ENCODE results near the gene YPEL4.
"Not testable (repeated sequence)": the region's sequence is repeated elsewhere in the genome, so short reads cannot be mapped to it uniquely, and the experiment has no call there.

YPEL4 gene

DNA sequence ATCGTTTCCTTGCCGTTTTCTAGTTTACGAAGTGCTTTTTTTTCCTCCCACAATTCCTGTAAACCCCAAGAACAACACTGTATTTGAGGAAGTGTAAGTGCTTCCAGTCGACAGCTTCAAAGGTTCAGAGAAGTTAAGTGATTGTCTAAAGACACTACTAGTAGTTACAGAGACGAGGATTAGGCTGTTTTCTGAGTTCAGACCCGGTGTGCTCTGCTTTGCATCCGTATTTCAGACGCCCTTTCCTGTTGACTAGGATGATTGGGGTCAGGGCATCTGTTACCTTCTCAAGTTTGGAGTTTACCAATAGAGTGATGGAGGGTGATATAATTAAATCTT lies 8.3 kb upstream of the YPEL4 start:
- Mint-ChIP-seq H3K4me3 (peak overlapping the region; percentile 99), H3K36me3 (peaks cover 2% of the 10 kb centered on the region), H3K27ac (peak overlapping the region; percentile 99), H3K4me1 (ENCODE audit: low read depth) (peaks cover 39% of the 10 kb centered on the region), H3K9me3 (ENCODE audit: low read depth) (no peaks in the 10 kb centered on the region), H3K27me3 (no peaks in the 10 kb centered on the region)

DNA sequence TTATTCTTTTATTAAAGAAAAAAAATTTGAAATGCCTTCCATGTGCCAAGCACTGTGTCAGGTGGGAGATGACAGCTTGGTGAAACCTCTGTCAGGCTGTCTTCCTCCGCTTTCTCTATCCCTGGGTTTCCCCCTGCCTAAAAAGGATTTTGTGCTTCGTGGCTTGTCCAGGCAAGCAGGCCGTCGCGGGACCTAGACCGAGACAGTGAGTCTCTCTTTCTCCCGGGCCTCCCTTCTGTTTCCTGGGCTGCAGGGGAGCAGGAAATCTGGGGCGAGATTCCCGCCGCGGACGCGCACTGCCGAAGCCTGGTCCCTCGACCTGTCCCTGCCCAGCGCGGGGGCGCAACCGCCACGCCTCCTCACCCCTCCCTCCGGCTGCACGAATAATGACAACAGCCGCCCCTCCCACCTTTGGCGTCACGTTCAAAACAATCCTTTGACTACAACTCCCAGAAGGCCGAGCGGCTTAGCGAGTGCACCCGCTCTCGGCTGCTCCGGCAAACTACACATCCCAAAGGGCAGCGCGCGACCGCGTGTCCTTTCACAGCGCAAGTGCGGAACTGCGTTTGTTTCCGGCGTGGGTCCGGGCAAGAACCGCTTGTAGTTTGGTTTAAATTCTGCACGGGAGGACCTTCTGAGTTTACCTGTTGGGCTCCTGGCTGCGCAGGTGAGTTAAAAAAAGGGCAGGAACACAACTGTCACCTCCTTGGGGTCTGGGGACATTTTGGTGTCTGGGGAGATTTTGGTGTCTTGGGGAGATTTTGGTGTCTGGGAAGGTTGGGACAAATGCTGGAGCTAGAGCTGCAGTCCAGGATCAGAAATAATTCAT lies 7.7 kb upstream of the YPEL4 start, which contains the start of gene CLP1:
CLP1 (plus strand) TSS at position 569 of the 829 bp plus-strand sequence. CDS start 1,715 bp downstream, outside the sequence.
- Mint-ChIP-seq H3K27ac (peak within 1 kb of the TSS; percentile 99), H3K27me3 (no peaks in the 10 kb centered on the region), H3K4me1 (ENCODE audit: low read depth) (peaks cover 38% of the 10 kb centered on the region), H3K36me3 (peaks cover 1% of the 10 kb centered on the region), H3K4me3 (peak within 1 kb of the TSS; percentile 99), H3K9me3 (ENCODE audit: low read depth) (no peaks in the 10 kb centered on the region)

DNA sequence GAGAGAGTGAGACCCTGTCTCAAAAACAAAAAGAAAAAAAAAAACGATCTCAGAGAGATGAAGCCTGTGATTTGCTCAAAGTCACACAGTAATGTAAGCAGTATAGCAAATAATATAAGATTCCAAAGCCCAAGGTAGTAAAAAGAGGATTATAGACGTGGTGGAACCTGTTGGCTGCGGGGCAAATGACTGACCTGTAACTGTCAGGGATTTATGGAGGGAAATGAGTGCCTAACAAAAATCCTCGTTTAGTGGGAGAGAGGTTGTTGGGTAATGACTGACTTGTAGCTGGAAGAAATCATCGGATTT lies 7.1 kb upstream of the YPEL4 start:
- Mint-ChIP-seq H3K4me3 (peak overlapping the region; percentile 99), H3K27me3 (no peaks in the 10 kb centered on the region), H3K36me3 (no peaks in the 10 kb centered on the region), H3K27ac (peak overlapping the region; percentile 99), H3K9me3 (ENCODE audit: low read depth) (no peaks in the 10 kb centered on the region), H3K4me1 (ENCODE audit: low read depth) (peaks cover 37% of the 10 kb centered on the region)

DNA sequence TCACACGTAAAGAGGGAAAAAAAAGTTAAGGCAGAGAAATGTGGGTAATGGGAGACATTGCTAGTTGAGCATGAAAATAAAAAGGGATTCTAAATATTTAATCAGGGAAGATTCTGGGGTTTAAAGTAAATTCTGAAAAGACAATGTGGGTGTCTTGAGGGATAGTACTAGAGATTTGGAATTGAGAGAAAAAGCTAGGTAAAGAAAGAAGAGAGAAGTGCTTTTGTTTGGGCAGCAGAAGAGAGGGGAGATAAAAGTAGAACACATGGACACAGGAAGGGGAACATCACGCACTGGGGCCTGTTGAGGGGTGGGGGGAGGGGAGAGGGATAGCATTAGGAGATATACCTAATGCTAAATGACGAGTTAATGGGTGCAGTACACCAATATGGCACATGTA lies 3.5 kb upstream of the YPEL4 start:
- Mint-ChIP-seq H3K9me3 (ENCODE audit: low read depth) (no peaks in the 10 kb centered on the region), H3K4me1 (ENCODE audit: low read depth) (peaks cover 45% of the 10 kb centered on the region), H3K27me3 (peaks cover 2% of the 10 kb centered on the region), H3K36me3 (no peaks in the 10 kb centered on the region), H3K27ac (peak overlapping the region; percentile 29), H3K4me3 (no peak overlapping the region)

DNA sequence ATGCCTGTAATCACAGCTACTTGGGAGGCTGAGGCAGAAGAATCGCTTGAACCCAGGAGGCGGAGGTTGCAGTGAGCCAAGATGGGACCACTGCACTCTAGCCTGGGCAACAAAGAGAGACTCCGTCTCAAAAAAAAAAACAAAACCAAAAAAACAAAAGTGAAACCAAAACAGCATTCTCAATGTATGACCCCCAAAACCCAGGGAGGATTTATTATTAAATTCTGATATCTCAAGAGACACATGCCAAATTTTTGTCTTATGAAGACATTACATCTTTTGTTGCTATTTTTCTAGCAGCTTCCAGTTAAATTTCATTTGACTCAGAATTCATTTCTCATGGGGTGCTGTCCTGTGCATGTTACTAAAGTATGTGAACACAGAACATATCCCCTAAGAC lies 3.0 kb upstream of the YPEL4 start:
- H3K9me3 Mint-ChIP-seq (ENCODE audit: low read depth): no peaks in the 10 kb centered on the region
- H3K27me3 Mint-ChIP-seq: peaks cover 6% of the 10 kb centered on the region
- no peaks in the 10 kb centered on the region for H3K36me3 Mint-ChIP-seq
- H3K27ac Mint-ChIP-seq: peak overlapping the region; percentile 29
- peak overlapping the region; percentile 13 for H3K4me3 Mint-ChIP-seq
- H3K4me1 Mint-ChIP-seq (ENCODE audit: low read depth): peaks cover 47% of the 10 kb centered on the region

DNA sequence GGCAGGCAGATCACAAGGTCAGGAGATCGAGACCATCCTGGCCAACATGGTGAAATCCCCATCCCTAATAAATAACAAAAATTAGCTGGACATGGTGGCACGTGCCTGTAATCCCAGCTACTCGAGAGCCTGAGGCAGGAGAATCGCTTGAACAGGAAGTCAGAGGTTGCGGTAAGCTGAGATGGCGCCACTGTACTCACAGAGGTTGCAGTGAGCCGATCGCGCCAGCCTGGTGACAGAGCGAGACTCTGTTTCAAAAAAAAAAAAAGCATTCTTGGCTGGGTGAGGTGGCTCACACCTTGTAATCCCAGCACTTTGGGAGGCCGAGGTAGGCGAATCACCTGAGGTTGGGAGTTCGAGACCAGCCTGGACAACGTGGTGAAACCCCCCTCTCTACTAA lies 2.5 kb upstream of the YPEL4 start:
- Mint-ChIP-seq H3K4me1 (ENCODE audit: low read depth) (peaks cover 47% of the 10 kb centered on the region), H3K4me3 (peak overlapping the region; percentile 13)
- not testable (repeated sequence) for H3K27me3 Mint-ChIP-seq; H3K9me3 Mint-ChIP-seq (ENCODE audit: low read depth); H3K27ac Mint-ChIP-seq; H3K36me3 Mint-ChIP-seq

DNA sequence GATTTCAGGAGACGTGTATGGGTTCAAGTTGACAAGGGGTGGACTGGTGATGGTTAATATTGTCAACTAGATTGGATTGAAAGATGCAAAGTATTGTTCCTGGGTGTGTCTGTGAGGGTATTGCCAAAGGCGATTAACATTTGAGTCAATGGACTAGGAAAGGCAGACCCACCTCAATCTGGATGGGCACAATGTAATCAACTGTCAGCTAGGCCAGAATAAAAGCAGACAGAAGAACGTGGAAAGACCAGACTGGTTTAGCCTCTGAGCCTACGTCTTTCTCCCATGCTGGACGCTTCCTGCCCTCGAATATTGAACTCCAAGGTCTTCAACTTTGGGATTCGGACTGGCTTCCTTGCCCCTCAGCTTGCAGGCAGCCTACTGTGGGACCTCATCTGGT lies 1.7 kb upstream of the YPEL4 start:
- Mint-ChIP-seq H3K27me3 (peaks cover 14% of the 10 kb centered on the region), H3K27ac (no peak overlapping the region), H3K9me3 (ENCODE audit: low read depth) (no peaks in the 10 kb centered on the region), H3K4me3 (no peak overlapping the region), H3K4me1 (ENCODE audit: low read depth) (peaks cover 49% of the 10 kb centered on the region), H3K36me3 (no peaks in the 10 kb centered on the region)

DNA sequence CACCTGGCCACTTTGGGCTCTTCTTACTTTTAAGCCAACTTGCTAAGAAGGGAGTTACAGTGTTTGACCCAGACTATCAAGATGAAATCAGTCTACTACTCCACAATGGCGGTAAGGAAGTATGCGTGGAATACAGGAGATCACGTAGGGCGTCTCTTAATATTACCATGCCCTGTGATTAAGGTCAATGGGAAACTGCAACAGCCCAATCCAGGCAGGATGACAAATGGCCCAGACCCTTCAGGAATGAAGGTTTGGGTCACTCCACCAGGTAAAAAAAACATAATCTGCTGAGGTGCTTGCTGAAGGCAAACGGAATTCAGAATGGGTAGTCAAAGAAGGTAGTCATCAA lies 1.0 kb upstream of the YPEL4 start:
- H3K27ac Mint-ChIP-seq: no peak overlapping the region
- H3K4me3 Mint-ChIP-seq: peak overlapping the region; percentile 31
- H3K4me1 Mint-ChIP-seq (ENCODE audit: low read depth): peaks cover 49% of the 10 kb centered on the region
- H3K27me3 Mint-ChIP-seq: peaks cover 19% of the 10 kb centered on the region
- H3K9me3 Mint-ChIP-seq (ENCODE audit: low read depth): no peaks in the 10 kb centered on the region
- H3K36me3 Mint-ChIP-seq: no peaks in the 10 kb centered on the region

DNA sequence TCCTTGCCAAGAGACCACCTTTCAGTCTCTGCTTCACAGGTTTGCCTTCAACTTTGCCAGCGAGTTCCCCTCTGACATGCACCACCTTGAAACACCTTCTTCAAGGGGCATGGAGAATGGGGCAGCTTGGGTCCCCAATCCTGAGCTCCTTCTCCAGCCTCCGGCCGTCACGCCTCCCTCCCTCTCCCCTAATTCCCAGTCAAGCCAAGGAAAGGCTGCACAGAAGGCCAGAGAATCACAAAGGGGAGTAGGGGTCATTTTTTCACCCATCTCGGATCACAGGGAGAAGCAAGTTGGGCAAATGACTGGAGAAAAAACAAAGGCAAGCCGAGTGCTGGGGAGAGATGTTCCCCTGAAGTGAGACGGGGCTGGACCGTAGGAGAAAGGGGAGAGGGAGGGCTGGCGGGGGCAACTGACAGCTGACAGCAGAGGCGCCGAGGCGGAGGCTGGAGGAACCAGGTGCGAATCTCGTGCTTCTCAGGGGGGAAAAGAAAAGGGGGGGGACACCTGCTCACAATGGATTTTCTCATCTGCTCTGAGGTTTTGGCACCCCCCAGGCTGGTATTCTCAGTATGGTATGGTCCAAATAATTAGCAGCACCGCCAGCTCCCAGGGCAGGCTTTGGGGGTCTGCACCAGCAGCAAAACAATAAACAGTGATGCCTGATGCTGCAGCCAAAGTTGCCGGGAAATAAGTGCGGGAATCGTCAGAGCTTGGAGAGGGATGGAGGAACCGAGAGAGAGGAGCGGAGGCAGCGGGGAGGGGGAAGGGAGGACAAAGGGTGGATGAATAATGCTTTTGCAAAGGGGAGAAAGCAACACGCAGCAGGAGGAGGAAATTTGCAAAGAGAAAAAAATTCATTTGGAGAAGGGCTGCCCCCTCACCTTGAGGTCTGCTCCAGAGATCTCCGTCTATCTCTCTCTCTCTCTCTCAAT lies 644 bp downstream of the YPEL4 start:
- H3K36me3 Mint-ChIP-seq: no peaks in the 10 kb centered on the region
- H3K4me1 Mint-ChIP-seq (ENCODE audit: low read depth): peaks cover 49% of the 10 kb centered on the region
- H3K9me3 Mint-ChIP-seq (ENCODE audit: low read depth): no peaks in the 10 kb centered on the region
- H3K27me3 Mint-ChIP-seq: peaks cover 21% of the 10 kb centered on the region
- H3K4me3 Mint-ChIP-seq: peak overlapping the region; percentile 90
- peak overlapping the region; percentile 72 for H3K27ac Mint-ChIP-seq

DNA sequence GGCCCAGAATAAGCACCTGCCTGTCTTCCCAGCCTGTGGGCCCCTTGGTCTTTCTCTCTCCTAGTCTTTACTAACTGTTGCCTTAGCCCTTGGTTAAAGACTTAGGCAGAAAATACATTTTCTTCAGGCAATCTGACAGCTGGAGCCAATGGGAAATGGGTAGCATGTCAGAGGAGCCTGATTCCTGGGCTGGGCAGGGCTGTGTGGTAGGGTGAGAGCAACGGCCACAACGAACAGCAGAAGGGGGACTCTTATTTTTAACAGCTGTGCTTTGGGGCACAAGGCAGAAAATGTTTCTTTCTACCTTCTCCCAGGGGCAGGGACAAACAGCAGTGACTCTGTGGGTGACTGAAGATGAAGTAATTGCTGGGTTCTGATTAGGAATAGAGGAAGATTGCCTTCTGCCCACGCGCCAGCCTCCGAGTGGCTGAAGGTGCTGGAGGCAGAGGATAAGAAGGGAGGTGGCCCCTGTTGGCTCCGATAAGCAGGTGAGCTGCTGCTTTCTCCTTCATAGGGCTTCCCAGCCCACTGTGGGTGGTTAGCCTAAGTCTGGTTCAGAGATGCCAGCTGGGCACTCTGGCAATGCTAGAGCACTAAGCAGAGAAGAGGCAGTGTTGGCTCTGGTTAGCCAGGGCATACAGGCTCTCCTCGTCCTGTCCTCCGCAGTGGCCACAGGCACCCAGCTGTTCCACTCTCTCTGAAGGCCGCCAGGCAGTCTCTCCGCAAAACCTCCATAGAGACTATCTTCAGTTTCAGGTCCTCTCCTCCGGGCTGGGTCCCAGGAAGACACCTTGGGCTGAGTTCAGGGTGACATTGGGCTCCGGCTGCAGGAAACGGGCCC lies 1.5 kb downstream of the YPEL4 start:
- H3K27me3 Mint-ChIP-seq: peaks cover 21% of the 10 kb centered on the region
- no peak overlapping the region for H3K27ac Mint-ChIP-seq
- H3K9me3 Mint-ChIP-seq (ENCODE audit: low read depth): no peaks in the 10 kb centered on the region
- peaks cover 49% of the 10 kb centered on the region for H3K4me1 Mint-ChIP-seq (ENCODE audit: low read depth)
- no peaks in the 10 kb centered on the region for H3K36me3 Mint-ChIP-seq
- H3K4me3 Mint-ChIP-seq: peak overlapping the region; percentile 90

DNA sequence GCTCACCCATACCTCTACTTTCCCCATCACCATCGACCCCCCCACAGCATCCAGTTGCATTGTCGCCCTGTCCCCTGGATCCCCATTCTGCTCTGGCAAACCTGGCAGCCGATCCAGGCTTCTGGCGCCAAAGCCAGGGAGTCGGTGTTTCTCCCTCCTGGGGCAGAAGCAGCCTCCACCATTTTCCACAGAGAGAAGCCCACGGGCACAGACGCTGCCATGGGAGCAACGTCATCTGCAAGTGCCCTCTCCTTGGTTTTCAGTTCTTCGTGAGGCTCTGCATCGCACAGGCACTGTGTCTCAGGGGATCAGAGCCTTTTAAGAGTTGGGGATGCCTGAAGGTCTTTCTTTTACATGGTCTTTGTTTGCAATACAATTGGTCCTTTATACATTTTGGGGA lies 2.3 kb downstream of the YPEL4 start:
- peaks cover 21% of the 10 kb centered on the region for H3K27me3 Mint-ChIP-seq
- H3K27ac Mint-ChIP-seq: no peak overlapping the region
- no peaks in the 10 kb centered on the region for H3K36me3 Mint-ChIP-seq
- peaks cover 43% of the 10 kb centered on the region for H3K4me1 Mint-ChIP-seq (ENCODE audit: low read depth)
- H3K9me3 Mint-ChIP-seq (ENCODE audit: low read depth): no peaks in the 10 kb centered on the region
- no peak overlapping the region for H3K4me3 Mint-ChIP-seq

DNA sequence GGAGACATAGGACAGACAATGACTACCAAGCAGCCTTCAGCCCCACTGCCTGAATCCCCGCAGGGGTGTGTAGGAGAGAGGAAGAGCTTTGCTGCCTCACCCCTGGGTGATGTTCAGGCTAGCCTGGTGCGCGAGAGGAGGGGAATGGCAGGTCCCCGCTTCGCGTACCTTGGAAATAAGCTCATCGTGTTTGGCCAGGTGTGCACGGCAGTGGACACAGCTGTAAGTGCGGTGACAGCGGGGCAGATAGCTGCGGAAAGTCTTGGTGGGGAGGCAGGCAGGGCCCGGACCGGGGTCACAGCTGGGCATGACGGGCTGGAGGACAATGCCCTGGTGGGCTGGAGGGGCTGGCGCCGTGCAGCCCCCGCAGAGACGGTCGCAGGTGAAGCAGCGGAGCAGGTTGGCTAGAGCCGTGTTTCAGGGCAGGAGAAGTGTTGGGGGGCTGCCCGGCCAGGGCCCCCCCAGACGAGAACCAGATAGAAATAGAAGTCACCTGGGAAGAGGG lies 2.9 kb downstream of the YPEL4 start:
- Mint-ChIP-seq H3K27me3 (peaks cover 21% of the 10 kb centered on the region), H3K9me3 (ENCODE audit: low read depth) (no peaks in the 10 kb centered on the region), H3K4me1 (ENCODE audit: low read depth) (peaks cover 43% of the 10 kb centered on the region), H3K36me3 (no peaks in the 10 kb centered on the region), H3K27ac (no peak overlapping the region), H3K4me3 (peak overlapping the region; percentile 35)

DNA sequence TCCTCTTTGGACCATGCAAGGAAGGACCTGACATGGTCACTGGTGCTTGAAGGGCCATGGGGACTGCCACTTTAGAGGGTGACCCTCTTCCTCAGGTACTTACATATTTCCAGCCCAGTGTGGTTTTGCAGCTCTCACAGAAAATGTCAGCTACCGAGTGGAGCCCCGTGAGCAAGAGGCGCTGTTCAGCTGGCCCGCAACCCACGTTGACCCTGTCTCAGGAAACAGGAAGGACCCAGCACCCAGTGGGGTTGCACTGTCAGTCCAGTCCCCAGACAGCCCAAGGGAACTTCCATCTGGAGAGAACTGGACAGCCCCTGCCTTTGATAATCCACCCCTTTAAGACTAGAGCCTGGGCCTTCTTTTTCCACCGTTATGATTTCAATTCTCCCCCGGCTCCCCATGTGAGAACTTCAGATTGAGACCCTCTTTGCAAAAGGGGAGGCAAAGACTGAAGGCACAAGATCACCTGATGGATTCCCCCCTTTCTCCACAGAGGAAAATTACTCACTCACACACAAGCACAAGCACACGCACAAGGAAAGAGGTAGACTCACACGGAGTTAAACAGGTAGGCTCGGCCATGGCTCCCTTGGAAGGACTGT lies 3.4 kb downstream of the YPEL4 start:
- peaks cover 43% of the 10 kb centered on the region for H3K4me1 Mint-ChIP-seq (ENCODE audit: low read depth)
- H3K27me3 Mint-ChIP-seq: peaks cover 21% of the 10 kb centered on the region
- H3K4me3 Mint-ChIP-seq: peak overlapping the region; percentile 35
- H3K9me3 Mint-ChIP-seq (ENCODE audit: low read depth): no peaks in the 10 kb centered on the region
- no peaks in the 10 kb centered on the region for H3K36me3 Mint-ChIP-seq
- no peak overlapping the region for H3K27ac Mint-ChIP-seq

DNA sequence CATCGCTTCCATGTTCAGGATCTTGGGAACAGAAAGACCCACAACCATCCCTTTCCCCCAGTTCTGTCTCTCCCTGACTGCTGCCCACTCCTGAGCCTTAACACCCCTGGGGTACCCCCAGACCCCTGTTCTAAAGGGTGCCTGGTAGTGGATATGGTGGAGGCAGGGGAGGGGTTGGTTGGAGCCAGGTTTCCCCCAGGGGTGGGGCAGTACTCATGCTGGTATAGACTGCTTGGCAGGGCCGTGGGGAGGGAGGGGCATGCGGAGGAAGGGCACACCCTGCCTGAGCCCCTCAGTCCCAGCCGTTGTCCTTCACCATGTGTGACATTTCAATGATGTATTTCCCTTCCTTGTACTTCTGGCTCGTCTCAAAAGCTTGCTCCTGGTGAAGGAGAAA lies 4.0 kb downstream of the YPEL4 start:
- Mint-ChIP-seq H3K4me3 (no peak overlapping the region), H3K9me3 (ENCODE audit: low read depth) (no peaks in the 10 kb centered on the region), H3K4me1 (ENCODE audit: low read depth) (peaks cover 38% of the 10 kb centered on the region), H3K27me3 (peaks cover 21% of the 10 kb centered on the region), H3K27ac (no peak overlapping the region), H3K36me3 (no peaks in the 10 kb centered on the region)
